Muscle of back (tissue), 11 donors: ENCODE results near the gene QRFP. TPM values are rescaled to one million over a fixed set of nuclear protein-coding genes. Genes with fewer than 3 reads are reported as not detected.

Experiments
- DNase-seq, 3 donors: peaks; one replicate each; pipeline versions ENCODE4 v3.0.0 to v3.0.0-alpha.2; 2013
- polyA plus RNA-seq, 10 donors: library from polyadenylated mRNA; unstranded; fragments of 120-200 nt; gene quantifications; one replicate each; pipeline ENCODE4 v1.2.1, GENCODE V29; 2013; ENCODE audit not compliant: insufficient read length in 10 of 10

Gene QRFP
- polyA plus RNA-seq, 10 donors = 0.18 to 0.59 (median 0.29) TPM

DNA sequence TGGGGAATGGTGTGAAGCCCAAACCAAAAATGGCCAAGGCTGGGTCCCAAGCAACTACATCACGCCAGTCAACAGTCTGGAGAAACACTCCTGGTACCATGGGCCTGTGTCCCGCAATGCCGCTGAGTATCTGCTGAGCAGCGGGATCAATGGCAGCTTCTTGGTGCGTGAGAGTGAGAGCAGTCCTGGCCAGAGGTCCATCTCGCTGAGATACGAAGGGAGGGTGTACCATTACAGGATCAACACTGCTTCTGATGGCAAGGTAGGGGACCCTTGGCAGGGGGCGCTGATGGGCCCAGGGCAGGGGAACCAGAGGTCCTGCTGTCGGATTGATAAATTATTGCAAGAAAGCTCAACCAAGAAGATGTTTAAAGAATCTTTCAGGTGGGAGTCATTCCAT is 41.8 kb downstream of the QRFP start:
- DNase-seq = no peak

DNA sequence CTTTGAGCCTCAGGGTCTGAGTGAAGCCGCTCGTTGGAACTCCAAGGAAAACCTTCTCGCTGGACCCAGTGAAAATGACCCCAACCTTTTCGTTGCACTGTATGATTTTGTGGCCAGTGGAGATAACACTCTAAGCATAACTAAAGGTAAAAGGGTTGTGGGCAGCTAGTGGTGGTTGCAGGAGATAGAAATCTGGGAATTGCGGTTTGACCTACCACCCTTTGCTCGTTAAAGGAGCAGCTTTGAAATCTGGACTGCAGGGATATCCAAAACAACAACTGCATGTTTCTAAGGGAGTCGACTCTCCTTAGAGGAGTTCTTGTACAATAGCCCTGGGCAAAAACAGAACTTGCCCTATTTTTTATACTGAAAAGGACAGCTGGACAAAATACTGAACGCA is 42.5 kb downstream of the QRFP start:
- DNase-seq = no peak

DNA sequence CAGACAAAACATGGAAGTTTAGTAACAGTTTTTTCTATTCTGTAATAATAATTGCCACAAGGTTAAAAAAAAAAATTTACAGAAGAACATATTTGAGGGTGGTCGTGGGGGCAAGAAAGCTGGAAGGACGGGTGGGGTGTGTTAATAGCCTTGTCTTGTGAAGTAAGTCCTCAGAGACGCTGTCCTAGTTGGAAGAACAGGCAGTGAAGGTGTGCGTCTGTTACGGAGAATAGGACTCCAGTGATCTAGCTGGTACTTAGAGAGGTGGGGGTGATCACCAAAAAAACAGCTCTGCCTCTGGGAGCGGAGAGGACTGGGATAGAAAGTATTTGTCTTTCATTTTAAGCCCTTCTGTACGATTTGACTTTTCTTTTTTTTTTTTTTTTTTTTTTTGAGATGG is 43.8 kb downstream of the QRFP start:
- no peak for DNase-seq

DNA sequence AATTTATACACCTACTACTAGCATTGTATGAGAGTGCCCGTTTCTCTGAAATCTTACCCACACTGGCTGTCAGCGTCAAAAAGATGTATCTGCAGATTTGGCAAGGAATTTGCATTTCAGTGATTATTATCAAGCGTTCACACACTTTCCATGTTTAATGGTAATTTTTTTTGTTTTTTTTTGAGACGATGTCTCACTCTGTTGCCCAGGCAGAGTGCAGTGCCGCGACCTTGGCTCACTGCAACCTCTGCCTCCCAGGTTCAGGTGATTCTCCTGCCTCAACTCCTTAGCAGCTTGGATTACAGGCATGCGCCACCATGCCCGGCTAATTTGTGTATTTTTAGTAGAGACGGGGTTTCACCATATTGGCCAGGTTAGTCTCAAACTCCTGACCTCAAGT is 47.3 kb downstream of the QRFP start:
- no peak for DNase-seq

GRCh38 chr9:130848514-130848913 is 48.1 kb downstream of the QRFP start:
- peak in 1 of 3 donors; percentile 14 for DNase-seq

DNA sequence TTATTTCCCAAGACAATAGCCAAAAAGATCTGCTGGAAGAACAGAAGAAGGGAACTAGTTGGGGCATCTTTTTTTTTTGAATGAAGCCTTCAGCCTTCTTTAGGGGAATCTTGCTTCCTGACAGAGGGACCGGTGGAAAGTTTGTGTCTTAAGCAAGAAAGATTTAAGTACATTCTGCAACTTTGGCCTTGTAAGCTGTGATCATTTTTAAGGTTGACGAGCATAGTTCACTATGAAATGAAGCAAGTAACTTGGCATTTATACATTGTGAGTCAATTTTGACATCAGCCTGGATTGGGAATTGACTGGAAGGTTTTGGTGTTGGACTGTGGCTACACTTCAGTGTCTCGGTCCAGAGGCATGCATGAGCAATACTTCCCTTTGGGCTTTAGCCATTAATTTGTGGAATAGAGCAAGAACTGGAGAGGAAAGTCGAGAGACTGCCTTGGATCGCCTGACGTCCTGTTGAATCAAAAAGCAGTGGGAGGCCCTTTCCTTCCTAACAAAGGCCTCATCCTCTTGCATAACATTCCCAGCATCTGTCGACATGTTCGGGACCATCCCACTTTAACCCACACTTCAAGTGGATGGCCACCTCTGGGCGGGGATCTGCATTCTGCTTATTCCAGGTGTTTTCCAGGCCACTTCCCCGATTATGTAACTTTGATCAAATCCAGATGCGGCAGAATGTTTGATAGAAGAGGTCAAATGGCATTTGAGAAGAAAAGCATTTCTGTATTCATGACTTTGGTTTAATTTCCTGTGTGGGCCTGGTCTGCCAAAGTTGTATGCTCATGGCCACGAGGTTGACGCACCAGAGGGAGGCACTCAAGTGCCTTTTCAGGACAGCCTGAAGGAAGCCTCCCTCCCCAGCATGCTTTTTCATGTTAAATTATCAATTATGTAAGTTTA is 49.0 kb downstream of the QRFP start:
- DNase-seq = peak; percentile 95 to 99 (median 97)

GRCh38 chr9:130846487-130847305 is 49.9 kb downstream of the QRFP start:
- DNase-seq = peak in 1 of 3 donors; percentile 75

DNA sequence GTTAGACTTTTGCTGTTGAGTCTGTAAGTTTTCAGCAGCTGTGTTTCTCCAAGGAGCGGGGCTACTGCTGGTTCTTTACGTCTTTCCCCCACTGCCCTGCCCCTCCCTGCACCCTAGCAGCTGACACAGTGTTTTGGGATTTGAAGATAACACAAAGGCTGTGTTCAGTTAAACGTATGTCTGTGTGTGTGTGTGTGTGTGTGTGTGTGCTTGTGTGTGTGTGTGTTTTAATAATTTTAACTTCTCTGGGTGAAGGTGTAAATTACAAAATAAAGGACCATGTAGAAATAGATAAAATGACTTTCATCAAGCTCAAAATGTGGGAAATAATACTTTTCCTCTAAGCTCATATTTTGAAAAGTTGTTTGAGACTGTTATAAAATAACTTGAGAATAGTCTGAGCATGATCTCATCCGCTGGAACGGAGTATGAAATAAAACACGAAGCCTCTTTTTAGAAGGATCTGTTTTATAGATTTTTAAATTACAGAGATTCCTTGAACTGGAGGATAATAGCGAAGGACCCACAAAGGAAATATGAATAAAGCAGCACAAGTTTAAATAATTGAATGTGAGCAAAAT is 50.6 kb downstream of the QRFP start:
- DNase-seq = peak; percentile 83 to 93 (median 84)

DNA sequence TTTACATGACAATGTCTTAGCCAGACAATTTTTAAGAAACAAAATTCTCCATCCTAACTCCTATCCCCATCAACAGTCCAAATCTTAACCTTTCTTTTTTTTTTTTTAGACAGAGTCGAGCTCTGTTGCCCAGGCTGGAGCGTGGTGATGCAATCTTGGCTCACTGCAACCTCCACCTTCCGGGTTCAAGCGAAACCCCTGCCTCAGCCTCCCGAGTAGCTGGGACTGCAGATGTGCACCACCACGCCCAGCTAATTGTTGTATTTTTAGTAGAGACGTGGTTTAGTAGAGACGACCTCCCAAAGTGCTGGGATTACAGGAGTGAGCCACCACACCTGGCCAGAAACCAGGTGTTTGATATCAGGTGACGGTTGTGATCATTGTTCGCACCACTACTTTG is 51.4 kb downstream of the QRFP start:
- no peak for DNase-seq

DNA sequence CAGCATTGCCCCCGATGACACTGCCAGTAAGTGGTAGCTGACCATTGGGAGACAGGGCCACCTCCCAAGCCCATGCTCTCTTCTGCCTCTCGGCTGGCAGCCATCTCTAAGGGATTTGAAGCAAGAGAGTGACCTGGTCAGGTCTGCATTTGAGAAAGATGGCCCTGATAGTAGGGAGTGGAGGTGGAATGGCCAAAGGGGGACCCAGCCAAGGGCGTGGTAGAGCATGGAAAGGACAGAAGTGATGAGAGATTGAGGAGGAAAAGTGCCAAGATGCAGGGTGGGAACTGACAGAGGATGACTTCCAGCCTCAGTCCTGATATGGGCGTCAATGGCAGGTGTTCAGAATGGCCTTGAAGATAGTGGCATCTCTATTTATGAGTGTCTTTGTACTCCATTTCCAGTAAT is 52.6 kb downstream of the QRFP start:
- peak in 2 of 3 donors; percentile 67 to 72 for DNase-seq

DNA sequence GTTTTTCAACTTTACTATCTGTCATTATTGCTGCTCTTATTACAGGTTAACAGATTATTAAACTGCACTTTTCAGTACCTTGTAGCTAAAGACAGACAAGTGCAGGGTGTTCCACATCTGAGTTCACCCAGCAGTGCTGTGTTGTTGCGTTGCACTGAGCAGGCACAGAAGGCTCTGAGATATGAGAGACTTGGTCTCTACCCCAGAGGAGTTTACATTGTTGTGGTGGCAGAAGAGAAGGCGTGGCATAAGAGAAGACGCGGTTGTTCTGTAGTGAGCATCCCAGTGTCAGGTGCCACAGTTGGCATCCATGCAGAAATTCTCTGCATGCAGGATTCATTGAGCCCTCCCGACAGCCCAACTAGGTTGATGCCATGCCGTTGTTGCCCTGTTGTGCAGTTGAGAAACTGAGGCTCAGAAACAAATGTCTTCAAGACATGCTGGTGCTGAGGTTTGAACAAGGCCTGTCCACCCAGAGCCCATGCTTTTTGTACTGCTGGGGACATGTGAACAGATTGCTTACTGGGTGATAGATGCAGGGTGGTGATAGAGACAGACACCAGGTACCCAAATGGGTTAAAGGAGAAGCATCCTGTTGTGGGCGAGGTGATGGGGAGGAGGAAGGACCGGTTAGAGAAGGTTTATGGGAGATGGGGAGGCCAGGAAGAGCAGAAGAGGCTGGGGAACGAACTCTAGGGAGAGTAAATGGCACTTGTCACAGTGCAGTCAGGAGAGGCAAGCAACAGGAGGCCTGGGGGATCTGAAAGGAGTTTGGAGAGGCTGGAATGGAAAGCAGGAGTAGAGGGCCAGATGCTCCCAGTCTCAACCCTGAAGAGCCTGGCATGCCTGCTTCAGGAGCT is 53.3 kb downstream of the QRFP start:
- no peak for DNase-seq

Other genes starting within 250 kb of the QRFP start
- gene PRDM12, start 232.2 kb downstream of the QRFP start, polyA plus RNA-seq = not detected
- gene EXOSC2, start 203.0 kb downstream of the QRFP start, polyA plus RNA-seq = 10 to 100 TPM; 19.7 to 31.6 (median 25.1) TPM
- gene ABL1, start 61.6 kb downstream of the QRFP start, polyA plus RNA-seq = 10 to 100 TPM; 49.5 to 75.8 (median 61.8) TPM
- under 1 TPM in 2 of 10 donors, not detected in 8; 0.12 to 0.22 TPM for gene FIBCD1, start 42.4 kb upstream of the QRFP start, polyA plus RNA-seq
- gene LAMC3, start 112.4 kb upstream of the QRFP start, polyA plus RNA-seq = 1 to 10 TPM; 1.1 to 8.4 (median 2.4) TPM
- gene AIF1L, start 199.7 kb upstream of the QRFP start, polyA plus RNA-seq = 10 to 100 TPM; 22.7 to 35.1 (median 30.8) TPM
- 10 to 100 TPM; 24.6 to 36.8 (median 30.1) TPM for gene NUP214, start 228.8 kb upstream of the QRFP start, polyA plus RNA-seq